Endodermal cell (in vitro differentiated cells): ENCODE measurements around the gene VTI1A. TPM values are rescaled to one million over a fixed set of nuclear protein-coding genes. Genes with fewer than 3 reads are reported as not detected.

Experiments
- DNase-seq: peaks from one replicate; pipeline ENCODE4 v3.0.0-alpha.2; 2017
- H3K27ac ChIP-seq: 2 replicates; pipeline ENCODE4 v1.5.1; 2013; ENCODE audit warnings: mild to moderate bottlenecking, low read depth, low read length, moderate library complexity
- H3K27me3 ChIP-seq: 2 replicates; pipeline ENCODE4 v1.6.1; 2013; ENCODE audit warnings: mild to moderate bottlenecking, low read length, moderate library complexity; ENCODE audit not compliant: insufficient read depth, control insufficient read depth, poor library complexity, severe bottlenecking
- H3K36me3 ChIP-seq: 2 replicates; pipeline ENCODE4 v1.7.0; 2013; ENCODE audit warnings: mild to moderate bottlenecking, low read length, moderate library complexity; ENCODE audit not compliant: control insufficient read depth, insufficient read depth
- H3K4me1 ChIP-seq: one replicate; pipeline ENCODE4 v1.7.0; 2013; ENCODE audit warnings: low read length; ENCODE audit not compliant: control insufficient read depth, insufficient read depth
- H3K4me3 ChIP-seq: 2 replicates; pipeline ENCODE4 v1.5.1; 2013; ENCODE audit warnings: mild to moderate bottlenecking, low read length, moderate library complexity
- H3K9ac ChIP-seq: 2 replicates; pipeline ENCODE4 v1.6.1; 2013; ENCODE audit warnings: mild to moderate bottlenecking, low read length, moderate library complexity; ENCODE audit not compliant: poor library complexity, severe bottlenecking; ENCODE audit errors: extremely low read depth
- H3K9me3 ChIP-seq: 2 replicates; pipeline ENCODE4 v1.6.1; 2013; ENCODE audit warnings: mild to moderate bottlenecking, low read length, moderate library complexity; ENCODE audit not compliant: control insufficient read depth
- H3K27ac Mint-ChIP-seq: 2 replicates; pipeline ENCODE4 v1.8.0; 2020; ENCODE audit warnings: mixed read lengths
- H3K27me3 Mint-ChIP-seq: 2 replicates; pipeline ENCODE4 v1.8.0; 2021; ENCODE audit warnings: mild to moderate bottlenecking, mixed read lengths; ENCODE audit not compliant: insufficient read depth
- H3K36me3 Mint-ChIP-seq: 2 replicates; pipeline ENCODE4 v1.8.0; 2020; ENCODE audit warnings: low read depth, mixed read lengths
- H3K4me1 Mint-ChIP-seq: 2 replicates; pipeline ENCODE4 v1.8.0; 2020; ENCODE audit warnings: mixed read lengths
- H3K4me3 Mint-ChIP-seq: 2 replicates; pipeline ENCODE4 v1.8.0; 2020; ENCODE audit warnings: mild to moderate bottlenecking, moderate library complexity, mixed read lengths
- H3K9me3 Mint-ChIP-seq: 2 replicates; pipeline ENCODE4 v1.8.0; 2020; ENCODE audit warnings: mild to moderate bottlenecking, mixed read lengths
- CTCF ChIP-seq: fragments of 200-600 bp; sonication (generic); conservative IDR thresholded peaks from 2 replicates; pipeline ENCODE4 v1.5.0; 2021; ENCODE audit warnings: antibody characterized with exemption, mild to moderate bottlenecking
- WGBS, 2 experiments: methylation state at CpG; one replicate each; pipeline versions ENCODE4 v1.1.5 to v1.1.7; 2013; ENCODE audit warnings: missing lambda C conversion rate in 2 of 2, mixed read lengths in 1 of 2; ENCODE audit not compliant: insufficient coverage in 1 of 2, insufficient read length in 1 of 2; 5-methylcytosine and 5-hydroxymethylcytosine counted together
- total RNA-seq, 2 donors: library from RNA; stranded (reverse); fragmentation: NEBNext Ultra II Directional in 1 of 2; extraction: Animal tissue kit (Norgen Biotek cat#: 25700) in 1 of 2; gene quantifications; 2 replicates in 1 of 2; 3 replicates in 1 of 2; pipeline ENCODE4 v1.2.1, GENCODE V29; 2021

The VTI1A gene
- total RNA-seq, 2 donors from 2014 or later = 27.0 to 29.9 TPM

- Mint-ChIP-seq H3K4me1 (peaks cover 7% of the 10 kb centered on the region), H3K27me3 (no peaks in the 10 kb centered on the region), H3K4me3 (no peak overlapping the region), H3K9me3 (no peaks in the 10 kb centered on the region), H3K27ac (no peak overlapping the region), H3K36me3 (peaks cover 2% of the 10 kb centered on the region)
- WGBS, 2 experiments = 92% methylated on average over 2 of the region's 2 CpGs; no CpG with 5 or more reads in 1 of the 2 experiments
- Histone ChIP-seq H3K9me3 (no peaks in the 10 kb centered on the region), H3K27ac (no peak overlapping the region), H3K27me3 (no peaks in the 10 kb centered on the region), H3K36me3 (no peaks in the 10 kb centered on the region), H3K4me1 (no peaks in the 10 kb centered on the region), H3K4me3 (no peak overlapping the region), H3K9ac (no peak overlapping the region)
- TF ChIP-seq CTCF = no peak
- no peak for DNase-seq
These were observed 65.3 kb downstream of the VTI1A start for GRCh38 chr10:112512294-112512693.

DNA sequence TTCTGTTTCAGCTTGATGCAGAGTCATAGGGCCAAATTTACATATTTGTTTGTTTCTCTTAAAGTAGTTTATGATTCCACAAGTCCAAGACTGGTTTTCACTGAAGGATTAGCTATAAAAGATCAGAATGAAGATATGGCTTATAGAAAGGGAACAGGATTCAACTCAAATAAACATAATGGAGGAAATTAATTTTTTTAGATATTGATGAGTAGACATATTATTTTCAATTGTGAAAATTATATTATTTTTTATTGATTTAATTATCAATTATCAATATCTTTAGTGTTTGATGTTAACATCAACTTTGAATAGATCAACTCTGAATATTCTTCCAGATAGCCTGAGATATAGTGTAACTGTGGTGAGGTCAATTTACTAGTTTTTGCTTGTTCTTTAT is 68.1 kb downstream of the VTI1A start:
- Mint-ChIP-seq H3K36me3 (peaks cover 2% of the 10 kb centered on the region), H3K27me3 (no peaks in the 10 kb centered on the region), H3K4me3 (no peak overlapping the region), H3K9me3 (no peaks in the 10 kb centered on the region), H3K4me1 (peaks cover 7% of the 10 kb centered on the region), H3K27ac (no peak overlapping the region)
- Histone ChIP-seq H3K4me1 (no peaks in the 10 kb centered on the region), H3K9ac (no peak overlapping the region), H3K9me3 (no peaks in the 10 kb centered on the region), H3K36me3 (no peaks in the 10 kb centered on the region), H3K27ac (no peak overlapping the region), H3K4me3 (no peak overlapping the region), H3K27me3 (no peaks in the 10 kb centered on the region)
- DNase-seq = no peak
- no peak for TF ChIP-seq CTCF

GRCh38 chr10:112515852-112516251 is 68.8 kb downstream of the VTI1A start:
- H3K9me3 ChIP-seq = no peaks in the 10 kb centered on the region
- H3K9ac ChIP-seq = no peak overlapping the region
- Mint-ChIP-seq H3K4me1 (peaks cover 7% of the 10 kb centered on the region), H3K27ac (no peak overlapping the region), H3K27me3 (no peaks in the 10 kb centered on the region), H3K9me3 (no peaks in the 10 kb centered on the region), H3K4me3 (no peak overlapping the region), H3K36me3 (peaks cover 2% of the 10 kb centered on the region)
- 100% methylated on average over 1 to 2 of the region's 2 CpGs for WGBS, 2 experiments
- H3K36me3 ChIP-seq = no peaks in the 10 kb centered on the region
- no peaks in the 10 kb centered on the region for H3K27me3 ChIP-seq
- H3K4me1 ChIP-seq = no peaks in the 10 kb centered on the region
- H3K4me3 ChIP-seq = no peak overlapping the region
- no peak overlapping the region for H3K27ac ChIP-seq
- no peak for TF ChIP-seq CTCF
- DNase-seq = no peak
